ENCODE data around the gene GP1BB.

DNA sequence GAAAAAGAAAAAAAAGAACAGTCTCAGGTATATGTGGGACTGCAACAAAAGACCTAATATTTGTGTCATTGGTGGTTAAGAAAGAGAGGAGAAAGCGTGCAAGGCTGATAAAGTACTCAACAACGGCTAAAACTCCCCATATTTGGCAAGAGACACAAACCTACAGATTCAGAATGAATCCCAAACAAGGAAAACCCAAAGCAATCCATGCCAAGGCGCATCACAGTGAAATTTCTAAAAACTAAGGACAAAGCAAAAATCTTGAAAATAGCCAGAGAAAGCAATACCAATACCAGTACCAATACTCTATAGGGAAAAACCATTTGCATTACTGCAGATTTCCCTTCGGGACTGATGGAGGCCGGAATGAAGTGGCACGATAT is 41.5 kb upstream of the GP1BB start:
- TF ChIP-seq, protein P1, sequence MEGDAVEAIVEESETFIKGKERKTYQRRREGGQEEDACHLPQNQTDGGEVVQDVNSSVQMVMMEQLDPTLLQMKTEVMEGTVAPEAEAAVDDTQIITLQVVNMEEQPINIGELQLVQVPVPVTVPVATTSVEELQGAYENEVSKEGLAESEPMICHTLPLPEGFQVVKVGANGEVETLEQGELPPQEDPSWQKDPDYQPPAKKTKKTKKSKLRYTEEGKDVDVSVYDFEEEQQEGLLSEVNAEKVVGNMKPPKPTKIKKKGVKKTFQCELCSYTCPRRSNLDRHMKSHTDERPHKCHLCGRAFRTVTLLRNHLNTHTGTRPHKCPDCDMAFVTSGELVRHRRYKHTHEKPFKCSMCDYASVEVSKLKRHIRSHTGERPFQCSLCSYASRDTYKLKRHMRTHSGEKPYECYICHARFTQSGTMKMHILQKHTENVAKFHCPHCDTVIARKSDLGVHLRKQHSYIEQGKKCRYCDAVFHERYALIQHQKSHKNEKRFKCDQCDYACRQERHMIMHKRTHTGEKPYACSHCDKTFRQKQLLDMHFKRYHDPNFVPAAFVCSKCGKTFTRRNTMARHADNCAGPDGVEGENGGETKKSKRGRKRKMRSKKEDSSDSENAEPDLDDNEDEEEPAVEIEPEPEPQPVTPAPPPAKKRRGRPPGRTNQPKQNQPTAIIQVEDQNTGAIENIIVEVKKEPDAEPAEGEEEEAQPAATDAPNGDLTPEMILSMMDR (IDR thresholded peaks at IDR 0.05) = no peak
- TF ChIP-seq POLR2A (IDR thresholded peaks at IDR 0.05) (no peak), EP300 (IDR thresholded peaks at IDR 0.05) (no peak)

Measured in tibial nerve (tissue), 4 donors.